Effector memory CD8-positive, alpha-beta T cell (primary cell): ENCODE results near the gene RPL19.
"Not testable (repeated sequence)": the region's sequence is repeated elsewhere in the genome, so short reads cannot be mapped to it uniquely, and the experiment has no call there.

Experiments
- ATAC-seq: fragments of 150-1000 bp; cut with Tn5 transposase; replicated peaks from 2 replicates; pipeline ENCODE4 v1.10.0; 2021; ENCODE audit warnings: mild to moderate bottlenecking, moderate library complexity
- DNase-seq, 3 experiments: peaks; one replicate each; pipeline ENCODE4 v3.0.0; 2021
- H3K27ac Mint-ChIP-seq, 2 donors: one replicate each; pipeline ENCODE4 v1.8.0; 2022; ENCODE audit warnings: mild to moderate bottlenecking in 2 of 2, mixed read lengths in 2 of 2, moderate library complexity in 2 of 2
- H3K27me3 Mint-ChIP-seq, 2 donors: one replicate each; pipeline ENCODE4 v1.8.0; 2022; ENCODE audit warnings: mixed read lengths in 2 of 2
- H3K36me3 Mint-ChIP-seq: one replicate; pipeline ENCODE4 v1.8.0; 2022; ENCODE audit warnings: mild to moderate bottlenecking, moderate library complexity, mixed read lengths; ENCODE audit not compliant: insufficient read depth
- H3K4me1 Mint-ChIP-seq, 2 donors: one replicate each; pipeline ENCODE4 v1.8.0; 2022; ENCODE audit warnings: low read depth in 2 of 2, mixed read lengths in 2 of 2
- H3K4me3 Mint-ChIP-seq, 2 donors: one replicate each; pipeline ENCODE4 v1.8.0; 2022; ENCODE audit warnings: mild to moderate bottlenecking in 2 of 2, mixed read lengths in 2 of 2, moderate library complexity in 2 of 2
- H3K9me3 Mint-ChIP-seq, 2 donors: one replicate each; pipeline ENCODE4 v1.8.0; 2022; ENCODE audit warnings: mixed read lengths in 2 of 2

RPL19 gene

DNA sequence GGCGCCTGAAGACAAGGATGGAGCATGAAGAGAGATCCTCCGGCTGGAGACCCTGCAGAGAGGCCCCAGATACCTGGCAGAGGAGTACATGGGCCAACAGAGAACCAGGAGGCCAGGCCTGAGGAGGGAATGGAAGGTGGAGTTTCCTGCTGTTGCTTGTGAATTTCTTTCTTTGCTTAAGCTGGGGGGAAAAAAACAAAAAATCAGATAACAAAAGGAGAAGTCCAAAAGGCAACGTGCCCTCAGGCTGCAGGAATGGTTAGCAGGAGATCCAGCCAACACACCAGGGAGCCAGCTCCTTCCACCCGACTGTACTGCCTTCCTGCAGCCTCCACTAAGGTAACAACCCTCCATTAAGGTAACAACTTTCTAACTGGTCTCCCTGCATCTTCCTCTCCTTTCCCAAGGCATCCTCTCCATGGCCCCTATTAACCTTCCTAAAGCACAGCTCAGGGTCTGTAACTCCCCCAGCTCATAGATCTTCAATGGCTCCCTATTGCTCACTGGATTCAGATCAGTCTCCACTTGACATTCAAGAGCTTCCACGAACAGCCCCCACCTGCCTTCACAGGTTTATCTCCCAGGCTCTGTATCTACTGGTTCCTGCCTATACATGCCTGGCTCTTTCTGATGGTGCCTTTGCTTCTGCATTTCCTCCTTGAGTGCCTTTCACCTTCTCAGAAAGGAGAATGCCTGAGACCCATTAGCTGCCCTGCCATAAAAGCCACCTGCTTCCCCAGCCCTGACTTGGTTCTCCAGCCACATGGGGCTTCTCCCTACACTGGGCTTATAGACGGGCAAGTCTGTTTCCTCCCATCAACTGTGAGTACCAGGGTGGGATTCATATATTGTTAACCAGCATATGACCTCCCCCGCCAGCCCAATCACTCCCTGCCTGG is 33.4 kb upstream of the RPL19 start:
- Mint-ChIP-seq H3K27ac (peak overlapping the region in 1 of 2 donors; percentile 1), H3K9me3 (no peaks in the 10 kb centered on the region), H3K36me3 (peaks cover 5% of the 10 kb centered on the region), H3K27me3 (no peaks in the 10 kb centered on the region), H3K4me1 (peaks cover 23 to 27% of the 10 kb centered on the region in 2 donors), H3K4me3 (peak overlapping the region; percentile 85 to 86)
- DNase-seq (no peak), ATAC-seq (no peak)

DNA sequence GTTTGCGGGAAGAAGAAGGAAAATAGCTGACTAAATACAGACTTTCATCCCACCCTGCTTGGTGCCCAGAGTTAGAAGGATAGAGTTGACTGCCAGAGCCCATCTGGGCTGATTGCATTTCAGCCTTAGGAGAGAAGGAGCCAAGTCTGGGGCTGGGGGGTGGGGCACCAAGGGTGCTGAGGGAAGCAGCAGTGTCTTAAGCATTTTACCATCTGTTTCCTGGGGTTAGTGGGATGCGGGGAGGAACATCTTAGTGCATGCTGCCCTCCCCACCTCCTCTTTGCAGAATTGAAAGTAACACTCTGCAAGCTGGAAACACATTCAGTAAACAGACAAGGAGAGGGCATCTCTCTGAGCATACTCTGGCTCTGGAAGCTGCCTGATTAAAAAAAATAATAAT is 32.6 kb upstream of the RPL19 start:
- H3K4me3 Mint-ChIP-seq: peak overlapping the region; percentile 3 to 65

DNA sequence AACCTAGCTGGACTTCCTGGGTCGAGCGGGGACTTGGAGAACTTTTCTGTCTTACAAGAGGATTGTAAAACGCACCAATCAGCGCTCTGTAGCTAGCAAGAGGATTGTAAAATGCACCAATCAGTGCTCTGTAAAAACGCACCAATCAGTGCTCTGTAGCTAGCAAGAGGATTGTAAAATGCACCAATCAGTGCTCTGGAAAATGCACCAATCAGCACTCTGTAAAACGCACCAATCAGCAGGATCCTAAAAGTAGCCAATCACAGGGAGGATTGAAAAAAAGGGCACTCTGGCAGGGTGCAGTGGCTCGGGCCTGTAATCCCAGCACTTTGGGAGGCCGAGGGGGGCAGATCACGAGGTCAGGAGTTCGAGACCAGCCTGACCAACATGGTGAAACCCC is 31.6 kb upstream of the RPL19 start:
- Mint-ChIP-seq H3K4me1 (peaks cover 35 to 43% of the 10 kb centered on the region in 2 donors), H3K27ac (peak overlapping the region in 1 of 2 donors; percentile 1)
- H3K9me3 Mint-ChIP-seq, ATAC-seq, H3K27me3 Mint-ChIP-seq, DNase-seq, H3K36me3 Mint-ChIP-seq, H3K4me3 Mint-ChIP-seq: not testable (repeated sequence)

More for the DNA sequence above, 32.6 kb upstream of the RPL19 start:
- Mint-ChIP-seq H3K27ac (peak overlapping the region in 1 of 2 donors; percentile 1), H3K9me3 (no peaks in the 10 kb centered on the region), H3K27me3 (no peaks in the 10 kb centered on the region), H3K36me3 (peaks cover 5% of the 10 kb centered on the region), H3K4me1 (peaks cover 27 to 34% of the 10 kb centered on the region in 2 donors)
- ATAC-seq (peak; percentile 49), DNase-seq (no peak)

GRCh38 chr17:39169101-39169500 is 31.0 kb upstream of the RPL19 start:
- H3K4me1 Mint-ChIP-seq: peaks cover 37 to 43% of the 10 kb centered on the region in 2 donors
- H3K36me3 Mint-ChIP-seq: no peaks in the 10 kb centered on the region
- ATAC-seq: no peak
- DNase-seq: no peak
- no peaks in the 10 kb centered on the region for H3K27me3 Mint-ChIP-seq
- no peak overlapping the region for H3K4me3 Mint-ChIP-seq
- no peaks in the 10 kb centered on the region for H3K9me3 Mint-ChIP-seq
- H3K27ac Mint-ChIP-seq: no peak overlapping the region

DNA sequence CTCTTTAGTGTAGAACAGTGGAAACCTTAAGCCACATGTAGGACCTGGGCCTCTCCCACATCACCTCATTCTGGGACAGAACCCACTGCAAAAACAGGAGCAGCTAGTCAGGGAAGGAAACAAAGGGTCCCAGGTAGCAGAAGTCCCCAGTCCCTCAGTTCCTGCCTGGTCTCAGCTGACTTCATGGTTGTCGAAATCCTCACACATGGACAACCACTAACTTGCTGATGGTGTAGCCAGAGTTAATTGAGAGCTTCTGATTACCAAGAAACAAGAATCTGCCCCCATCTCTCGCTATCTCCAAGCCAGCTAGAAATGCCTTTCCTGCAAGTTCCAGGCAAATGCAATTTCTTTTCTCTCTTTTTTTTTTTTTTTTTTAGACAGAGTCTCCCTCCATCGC is 30.6 kb upstream of the RPL19 start:
- DNase-seq (no peak), ATAC-seq (no peak)
- no peaks in the 10 kb centered on the region for H3K9me3 Mint-ChIP-seq
- H3K27me3 Mint-ChIP-seq: no peaks in the 10 kb centered on the region
- no peak overlapping the region for H3K27ac Mint-ChIP-seq
- H3K36me3 Mint-ChIP-seq: no peaks in the 10 kb centered on the region
- H3K4me3 Mint-ChIP-seq: no peak overlapping the region
- H3K4me1 Mint-ChIP-seq: peaks cover 35 to 42% of the 10 kb centered on the region in 2 donors

GRCh38 chr17:39170109-39170508 is 30.0 kb upstream of the RPL19 start:
- no peak overlapping the region for H3K27ac Mint-ChIP-seq
- H3K36me3 Mint-ChIP-seq: peaks cover 2% of the 10 kb centered on the region
- ATAC-seq: no peak

DNA sequence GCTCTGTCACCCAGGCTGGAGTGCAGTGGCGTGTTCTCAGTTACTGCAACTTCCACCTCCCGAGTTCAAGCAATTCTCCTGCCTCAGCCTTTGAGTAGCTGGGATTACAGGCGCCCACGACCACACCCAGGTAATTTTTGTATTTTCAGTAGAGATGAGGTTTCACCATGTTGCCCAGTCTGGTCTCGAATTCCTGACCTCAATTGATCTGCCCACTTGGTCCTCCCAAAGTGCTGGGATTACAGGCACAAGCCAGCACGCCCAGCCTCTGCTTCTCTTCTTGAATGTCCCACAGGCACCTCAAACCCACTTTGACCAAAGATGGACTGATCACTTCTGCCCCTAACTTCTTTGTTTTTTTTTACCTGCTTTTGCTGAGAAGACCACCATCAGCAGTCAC is 29.5 kb upstream of the RPL19 start:
- no peak for DNase-seq
- Mint-ChIP-seq H3K4me3 (no peak overlapping the region), H3K9me3 (no peaks in the 10 kb centered on the region), H3K36me3 (peaks cover 4% of the 10 kb centered on the region), H3K4me1 (peaks cover 32 to 40% of the 10 kb centered on the region in 2 donors), H3K27ac (no peak overlapping the region), H3K27me3 (no peaks in the 10 kb centered on the region)
- ATAC-seq: no peak

More at GRCh38 chr17:39170109-39170508, 30.0 kb upstream of the RPL19 start:
- DNase-seq: no peak
- Mint-ChIP-seq H3K4me3 (no peak overlapping the region), H3K27me3 (no peaks in the 10 kb centered on the region), H3K9me3 (no peaks in the 10 kb centered on the region), H3K4me1 (peaks cover 32 to 40% of the 10 kb centered on the region in 2 donors)

GRCh38 chr17:39171933-39172332 is 28.1 kb upstream of the RPL19 start:
- peaks cover 4% of the 10 kb centered on the region for H3K36me3 Mint-ChIP-seq
- ATAC-seq (no peak), DNase-seq (no peak)
- H3K4me3 Mint-ChIP-seq: no peak overlapping the region
- H3K27me3 Mint-ChIP-seq: no peaks in the 10 kb centered on the region
- H3K27ac Mint-ChIP-seq: peak overlapping the region in 1 of 2 donors; percentile 76
- no peaks in the 10 kb centered on the region for H3K9me3 Mint-ChIP-seq
- H3K4me1 Mint-ChIP-seq: peaks cover 22 to 31% of the 10 kb centered on the region in 2 donors

GRCh38 chr17:39173080-39173479 is 27.0 kb upstream of the RPL19 start:
- no peak for ATAC-seq
- H3K27me3 Mint-ChIP-seq: no peaks in the 10 kb centered on the region
- peaks cover 14 to 24% of the 10 kb centered on the region in 2 donors for H3K4me1 Mint-ChIP-seq
- no peak overlapping the region for H3K27ac Mint-ChIP-seq
- no peak overlapping the region for H3K4me3 Mint-ChIP-seq
- no peak for DNase-seq
- peaks cover 13% of the 10 kb centered on the region for H3K36me3 Mint-ChIP-seq
- no peaks in the 10 kb centered on the region for H3K9me3 Mint-ChIP-seq

DNA sequence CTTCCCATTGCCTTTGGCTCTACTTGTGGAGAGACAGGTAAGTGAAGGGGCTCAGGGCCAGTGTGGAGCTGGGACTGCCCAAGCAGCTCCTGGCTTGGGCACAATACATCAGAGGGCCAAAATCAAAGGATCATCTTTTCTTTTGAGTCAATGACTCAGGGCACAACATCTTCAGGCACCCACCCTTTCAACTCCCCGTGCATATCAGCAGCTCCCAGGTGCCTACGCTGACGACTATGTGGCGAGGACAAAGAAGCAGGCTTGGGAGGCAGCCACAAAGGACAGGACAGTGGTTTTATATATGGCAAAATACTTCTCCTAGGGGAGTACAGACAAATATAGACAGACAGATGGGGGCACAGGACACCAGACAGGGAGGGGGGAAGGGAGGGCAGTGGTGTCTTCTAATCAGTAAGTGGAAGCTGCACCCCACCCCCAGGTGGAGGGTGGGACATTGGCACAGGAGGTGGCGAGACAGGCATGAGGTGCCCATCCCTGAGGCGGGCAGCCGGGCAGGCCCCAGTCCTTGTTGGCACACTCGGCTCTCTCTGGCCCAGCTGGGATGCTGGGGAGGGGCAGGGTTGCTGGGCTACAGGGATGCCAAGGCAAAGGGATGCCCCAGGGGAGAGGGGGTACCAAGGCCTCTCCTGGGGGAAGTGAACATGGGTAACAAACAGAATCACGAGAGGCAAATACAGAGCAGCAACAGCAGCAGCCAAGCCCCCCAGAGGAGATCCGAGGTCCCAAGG is 26.4 kb upstream of the RPL19 start:
- Mint-ChIP-seq H3K27ac (no peak overlapping the region), H3K4me3 (no peak overlapping the region)
- no peak for ATAC-seq

GRCh38 chr17:39174920-39175694 is 25.0 kb upstream of the RPL19 start:
- H3K27ac Mint-ChIP-seq: no peak overlapping the region
- H3K36me3 Mint-ChIP-seq: peaks cover 25% of the 10 kb centered on the region
- peaks cover 14 to 24% of the 10 kb centered on the region in 2 donors for H3K4me1 Mint-ChIP-seq
- DNase-seq: peak; percentile 69 to 78 (median 71)
- H3K27me3 Mint-ChIP-seq: no peaks in the 10 kb centered on the region
- no peak overlapping the region for H3K4me3 Mint-ChIP-seq
- peak; percentile 93 for ATAC-seq
- H3K9me3 Mint-ChIP-seq: no peaks in the 10 kb centered on the region

More for the DNA sequence above, 26.4 kb upstream of the RPL19 start:
- no peak for DNase-seq
- H3K4me1 Mint-ChIP-seq: peaks cover 14 to 24% of the 10 kb centered on the region in 2 donors
- peaks cover 16% of the 10 kb centered on the region for H3K36me3 Mint-ChIP-seq
- H3K9me3 Mint-ChIP-seq: no peaks in the 10 kb centered on the region
- H3K27me3 Mint-ChIP-seq: no peaks in the 10 kb centered on the region

DNA sequence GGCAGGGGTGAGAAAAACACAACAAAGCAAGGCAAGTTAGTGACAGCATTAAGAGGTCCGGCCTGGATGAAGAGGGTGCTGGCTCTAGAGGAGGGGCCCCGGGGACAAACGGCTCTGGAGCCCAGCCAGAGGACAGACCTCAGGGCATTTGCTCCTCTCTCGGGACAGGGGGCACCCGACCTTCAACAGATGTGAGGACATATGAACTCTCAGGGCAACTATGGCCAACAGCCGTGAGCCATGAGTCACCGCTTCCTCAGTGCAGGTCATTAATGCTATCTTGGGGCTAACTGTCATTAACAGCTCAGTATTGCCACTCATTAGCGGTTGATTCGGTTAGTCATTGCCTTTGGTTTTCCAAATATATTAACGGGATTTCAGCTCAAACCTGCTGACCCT is 24.4 kb upstream of the RPL19 start:
- DNase-seq (no peak), ATAC-seq (no peak)
- H3K27ac Mint-ChIP-seq: no peak overlapping the region
- H3K9me3 Mint-ChIP-seq: no peaks in the 10 kb centered on the region
- no peaks in the 10 kb centered on the region for H3K27me3 Mint-ChIP-seq
- peaks cover 29% of the 10 kb centered on the region for H3K36me3 Mint-ChIP-seq
- peaks cover 14 to 24% of the 10 kb centered on the region in 2 donors for H3K4me1 Mint-ChIP-seq
- no peak overlapping the region for H3K4me3 Mint-ChIP-seq

GRCh38 chr17:39177256-39177655 is 22.8 kb upstream of the RPL19 start:
- ATAC-seq (no peak), DNase-seq (no peak)
- H3K4me1 Mint-ChIP-seq: peaks cover 10 to 19% of the 10 kb centered on the region in 2 donors
- H3K4me3 Mint-ChIP-seq: no peak overlapping the region
- H3K9me3 Mint-ChIP-seq: no peaks in the 10 kb centered on the region
- H3K36me3 Mint-ChIP-seq: peaks cover 34% of the 10 kb centered on the region
- H3K27ac Mint-ChIP-seq: peak overlapping the region in 1 of 2 donors; percentile 70
- no peaks in the 10 kb centered on the region for H3K27me3 Mint-ChIP-seq
